ENCODE data around the gene HIC1.

DNA sequence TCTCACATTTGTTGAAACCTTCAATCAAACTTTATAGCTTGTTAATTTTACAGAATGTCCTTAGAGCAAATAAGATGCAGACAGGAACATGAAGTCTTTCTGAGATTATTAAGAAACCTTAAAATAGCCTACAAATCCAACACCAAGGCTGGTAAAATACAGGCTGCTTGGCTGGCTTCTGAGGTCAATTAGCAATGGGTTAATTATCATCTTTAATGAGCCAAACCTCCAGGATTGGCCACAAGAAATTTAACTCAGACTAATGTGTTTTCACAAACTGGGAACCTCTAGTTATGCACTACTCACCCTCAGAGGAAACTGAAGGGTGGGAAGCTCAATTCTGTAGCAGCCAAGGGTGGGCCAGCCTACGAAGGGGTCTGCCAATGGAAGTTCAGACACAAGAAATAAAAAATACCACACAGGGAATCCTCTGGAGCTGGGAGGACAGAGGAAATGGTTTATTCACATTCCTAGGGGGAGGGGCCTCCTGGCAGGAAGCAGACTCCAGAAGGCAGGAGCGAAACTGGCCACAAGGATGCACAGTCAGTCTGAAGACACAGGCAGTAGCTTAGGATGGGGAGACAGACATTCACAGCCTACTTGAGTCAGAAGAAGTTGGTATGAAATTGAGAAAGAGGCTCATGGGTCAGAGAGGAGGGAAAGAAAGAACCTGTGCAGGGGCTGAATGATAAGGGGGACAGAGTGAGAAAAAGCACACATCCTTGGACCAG lies 36.1 kb downstream of the HIC1 start:
- TF ChIP-seq POLR2AphosphoS5 (IDR thresholded peaks at IDR 0.05) (peak; percentile 8), POLR2A (IDR thresholded peaks at IDR 0.05) (no peak), CTCF (IDR thresholded peaks at IDR 0.05) (peak in 3 of 4 experiments; percentile 33 to 62 (median 36))

Measured in gastroesophageal sphincter (tissue), 3 donors.